Parathyroid adenoma (tissue), 2 donors: Measurements from ENCODE around the gene HDAC8.

Experiments used
- H2AFZ ChIP-seq: fragments of 300-600 bp; sonication (generic); one replicate; pipeline ENCODE4 v1.7.0; 2017; ENCODE audit warnings: antibody characterized with exemption, mild to moderate bottlenecking
- H3K27ac ChIP-seq: fragments of 300-600 bp; sonication (generic); one replicate; pipeline ENCODE4 v1.7.0; 2017
- H3K27me3 ChIP-seq: fragments of 300-600 bp; sonication (generic); one replicate; pipeline ENCODE4 v1.7.0; 2017; ENCODE audit warnings: low read length; ENCODE audit not compliant: control insufficient read depth, insufficient read depth
- H3K36me3 ChIP-seq: fragments of 300-600 bp; sonication (generic); one replicate; pipeline ENCODE4 v1.7.0; 2017; ENCODE audit warnings: low read length; ENCODE audit not compliant: control insufficient read depth, insufficient read depth
- H3K4me1 ChIP-seq: fragments of 300-600 bp; sonication (generic); one replicate; pipeline ENCODE4 v1.7.0; 2017; ENCODE audit warnings: control low read depth
- H3K4me2 ChIP-seq: fragments of 300-600 bp; sonication (generic); one replicate; pipeline ENCODE4 v1.7.0; 2017; ENCODE audit warnings: low read length
- H3K4me3 ChIP-seq: fragments of 300-600 bp; sonication (generic); one replicate; pipeline ENCODE4 v1.7.0; 2017; ENCODE audit warnings: low read depth, low read length
- H3K79me2 ChIP-seq: fragments of 300-600 bp; sonication (generic); one replicate; pipeline ENCODE4 v1.7.0; 2017; ENCODE audit warnings: control low read depth
- H3K9ac ChIP-seq: fragments of 300-600 bp; sonication (generic); one replicate; pipeline ENCODE4 v1.7.0; 2017; ENCODE audit warnings: mild to moderate bottlenecking
- H3K9me3 ChIP-seq: fragments of 300-600 bp; sonication (generic); one replicate; pipeline ENCODE4 v1.7.0; 2017; ENCODE audit warnings: low read length; ENCODE audit not compliant: control insufficient read depth
- CTCF ChIP-seq: fragments of 300-600 bp; sonication (generic); IDR thresholded peaks from one replicate; pipeline ENCODE4 v1.7.0; 2017; ENCODE audit warnings: antibody characterized with exemption, mild to moderate bottlenecking
- donor health status: primary hyperparathyroidism.

HDAC8 gene

DNA sequence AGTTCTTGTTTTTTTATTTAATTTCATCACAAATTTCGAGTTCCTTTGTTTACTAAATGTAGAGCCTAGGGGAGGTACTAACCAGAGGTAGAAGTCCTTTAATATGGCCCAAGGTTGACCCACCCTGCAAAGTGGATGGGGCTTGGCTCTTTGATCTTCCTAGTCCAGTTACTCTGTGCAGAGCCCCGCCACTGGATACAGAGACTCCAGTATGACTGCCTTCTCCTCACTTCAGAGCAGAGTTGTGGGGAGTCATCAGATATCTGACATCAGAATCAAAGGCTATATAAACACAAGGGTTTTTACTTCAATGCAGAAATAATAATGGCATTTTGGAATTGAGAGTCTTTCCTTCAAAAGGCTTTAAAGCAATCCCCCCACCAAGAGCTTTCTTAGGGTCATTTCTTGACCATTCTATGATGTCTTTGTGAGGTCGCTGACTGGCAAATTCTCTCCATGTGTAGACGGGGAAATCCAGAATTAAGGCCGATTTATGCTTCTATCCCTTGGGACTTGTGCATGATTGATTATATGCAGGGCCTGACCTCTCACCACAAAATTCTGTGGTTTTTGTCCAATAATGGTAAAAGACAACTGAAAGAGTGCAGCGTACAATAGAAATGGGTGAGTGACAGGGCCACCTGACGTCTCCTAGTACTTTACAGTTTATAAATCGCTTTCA, 178.7 kb downstream of the HDAC8 start:
- no peaks in the 10 kb centered on the region for H3K36me3 ChIP-seq
- no peak overlapping the region for H3K4me2 ChIP-seq
- no peak overlapping the region for H2AFZ ChIP-seq
- H3K79me2 ChIP-seq: no peaks in the 10 kb centered on the region
- H3K9me3 ChIP-seq: no peaks in the 10 kb centered on the region
- TF ChIP-seq CTCF: no peak
- H3K27me3 ChIP-seq: no peaks in the 10 kb centered on the region
- H3K27ac ChIP-seq: no peak overlapping the region
- no peaks in the 10 kb centered on the region for H3K4me1 ChIP-seq
- no peak overlapping the region for H3K4me3 ChIP-seq
- no peak overlapping the region for H3K9ac ChIP-seq

DNA sequence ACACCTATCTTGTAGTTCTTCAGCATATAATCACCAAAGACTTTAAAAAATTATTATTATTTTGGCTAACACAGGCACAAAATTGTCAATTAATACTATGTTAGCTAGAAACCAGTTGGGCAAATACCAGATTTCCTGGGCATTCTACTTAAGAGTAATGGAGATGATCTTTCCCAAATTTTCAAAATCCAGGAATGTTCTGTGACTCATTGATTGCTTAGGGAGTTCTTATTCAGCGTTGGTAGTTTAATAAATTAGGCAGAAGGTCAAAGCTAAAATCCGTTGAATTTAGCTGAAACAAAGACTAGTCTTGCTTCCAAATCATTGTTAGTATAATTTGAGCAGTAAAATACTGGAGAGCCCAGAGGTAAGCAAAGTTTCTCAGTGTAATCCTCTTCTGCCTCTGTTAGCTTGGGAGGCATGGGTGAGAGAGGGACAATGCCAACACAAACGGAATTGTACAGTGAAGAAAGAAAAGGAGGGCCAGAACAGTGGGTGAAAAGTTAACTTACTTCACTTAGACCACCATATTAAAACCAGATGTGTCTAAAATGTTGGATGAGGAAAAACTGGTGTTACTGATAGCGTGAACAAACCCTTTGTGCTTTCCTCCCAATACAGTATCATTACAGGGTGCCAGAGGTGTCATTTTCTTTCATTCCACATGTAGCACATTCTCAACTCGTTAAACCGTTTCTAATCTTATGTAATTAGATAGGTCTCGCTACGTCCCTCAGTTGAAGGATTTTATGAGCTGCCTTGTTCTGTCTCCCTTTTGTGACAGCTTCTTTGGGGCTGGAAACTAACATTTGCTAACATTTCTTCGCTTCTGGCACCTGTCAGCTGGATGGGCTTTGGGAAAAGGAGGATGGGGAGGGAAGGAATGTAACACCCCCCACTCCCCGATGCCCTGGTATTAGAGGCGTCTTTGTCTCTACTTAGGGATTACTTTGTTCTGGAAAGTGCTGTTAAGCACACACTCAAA, 179.5 kb downstream of the HDAC8 start:
- Histone ChIP-seq H3K79me2 (no peaks in the 10 kb centered on the region), H3K36me3 (no peaks in the 10 kb centered on the region), H3K4me2 (no peak overlapping the region), H3K27ac (no peak overlapping the region), H3K4me1 (no peaks in the 10 kb centered on the region), H2AFZ (no peak overlapping the region), H3K27me3 (no peaks in the 10 kb centered on the region), H3K9me3 (no peaks in the 10 kb centered on the region), H3K9ac (no peak overlapping the region), H3K4me3 (no peak overlapping the region)
- TF ChIP-seq CTCF: no peak

- no peak overlapping the region for H3K4me2 ChIP-seq
- no peak overlapping the region for H3K4me3 ChIP-seq
- TF ChIP-seq CTCF: no peak
- H3K9me3 ChIP-seq: no peaks in the 10 kb centered on the region
- H2AFZ ChIP-seq: no peak overlapping the region
- H3K4me1 ChIP-seq: no peaks in the 10 kb centered on the region
- no peak overlapping the region for H3K27ac ChIP-seq
- no peaks in the 10 kb centered on the region for H3K27me3 ChIP-seq
- no peak overlapping the region for H3K9ac ChIP-seq
- no peaks in the 10 kb centered on the region for H3K79me2 ChIP-seq
- H3K36me3 ChIP-seq: no peaks in the 10 kb centered on the region
Measured at GRCh38 chrX:72392042-72392441, 180.6 kb downstream of the HDAC8 start.

GRCh38 chrX:72387247-72387646, 185.4 kb downstream of the HDAC8 start:
- Histone ChIP-seq H2AFZ (no peak overlapping the region), H3K9me3 (no peaks in the 10 kb centered on the region), H3K36me3 (no peaks in the 10 kb centered on the region), H3K27ac (no peak overlapping the region), H3K79me2 (no peaks in the 10 kb centered on the region), H3K4me3 (no peak overlapping the region), H3K4me1 (no peaks in the 10 kb centered on the region), H3K9ac (no peak overlapping the region), H3K27me3 (no peaks in the 10 kb centered on the region), H3K4me2 (no peak overlapping the region)
- TF ChIP-seq CTCF: no peak
